ENCODE results near the gene EML1.
A peak's percentile ranks its signal among the peaks of the same experiment; 100 is the strongest.
"Not testable (repeated sequence)": the region's sequence is repeated elsewhere in the genome, so short reads cannot be mapped to it uniquely, and the experiment has no call there.

EML1 gene

GRCh38 chr14:99938376-99938775, 145.2 kb downstream of the EML1 start:
- DNase-seq (ENCODE audit: low read depth), result no peak

GRCh38 chr14:99938896-99939295, 145.7 kb downstream of the EML1 start:
- no peak for DNase-seq (ENCODE audit: low read depth)

- no peak for DNase-seq (ENCODE audit: low read depth)
Observed at GRCh38 chr14:99939421-99939820, 146.2 kb downstream of the EML1 start.

GRCh38 chr14:99940064-99940463, 146.9 kb downstream of the EML1 start:
- DNase-seq (ENCODE audit: low read depth), result no peak

GRCh38 chr14:99941211-99941610, 148.0 kb downstream of the EML1 start:
- DNase-seq (ENCODE audit: low read depth), result no peak

- DNase-seq (ENCODE audit: low read depth), result no peak
Observed at GRCh38 chr14:99943620-99944019, 150.4 kb downstream of the EML1 start.

- no peak for DNase-seq (ENCODE audit: low read depth)
Observed at GRCh38 chr14:99944241-99944651, 151.0 kb downstream of the EML1 start.

- no peak for DNase-seq (ENCODE audit: low read depth)
Observed at GRCh38 chr14:99945732-99946651, 152.8 kb downstream of the EML1 start.

- peak; percentile 37 for DNase-seq (ENCODE audit: low read depth)
Observed at GRCh38 chr14:99946652-99947489, 153.7 kb downstream of the EML1 start.

GRCh38 chr14:99947695-99948094, 154.5 kb downstream of the EML1 start:
- no peak for DNase-seq (ENCODE audit: low read depth)

GRCh38 chr14:99949011-99949732, 156.0 kb downstream of the EML1 start:
- DNase-seq (ENCODE audit: low read depth), result not testable (repeated sequence)

GRCh38 chr14:99950181-99950580, 157.0 kb downstream of the EML1 start:
- DNase-seq (ENCODE audit: low read depth), result no peak

GRCh38 chr14:99951085-99951484, 157.9 kb downstream of the EML1 start:
- no peak for DNase-seq (ENCODE audit: low read depth)

- no peak for DNase-seq (ENCODE audit: low read depth)
Observed at GRCh38 chr14:99952039-99952438, 158.8 kb downstream of the EML1 start.

- no peak for DNase-seq (ENCODE audit: low read depth)
Observed at GRCh38 chr14:99952453-99952852, 159.2 kb downstream of the EML1 start.

- DNase-seq (ENCODE audit: low read depth), result no peak
Observed at GRCh38 chr14:99955826-99956455, 162.7 kb downstream of the EML1 start.

GRCh38 chr14:99958380-99958779, 165.2 kb downstream of the EML1 start:
- DNase-seq (ENCODE audit: low read depth), result no peak

- DNase-seq (ENCODE audit: low read depth), result no peak
Observed at GRCh38 chr14:99961826-99962518, 168.8 kb downstream of the EML1 start.

GRCh38 chr14:99964979-99965378, 171.8 kb downstream of the EML1 start:
- DNase-seq (ENCODE audit: low read depth), result no peak

- no peak for DNase-seq (ENCODE audit: low read depth)
Observed at GRCh38 chr14:99966037-99966835, 173.0 kb downstream of the EML1 start.

Measured in activated T-helper 9 cell treated with anti-CD3 and anti-CD28 coated beads, Interleukin-2, amount 50 U/mL, for 16 hours (primary cell).